Stomach (tissue), 4 donors: ENCODE data around the gene CBARP.
"Not testable (repeated sequence)": the region's sequence is repeated elsewhere in the genome, so short reads cannot be mapped to it uniquely, and the experiment has no call there.

Experiments used
- EP300 ChIP-seq: sonication (generic); formaldehyde crosslinking; IDR thresholded peaks from one replicate; pipeline ENCODE4 v1.6.1; 2017; ENCODE audit warnings: antibody characterized with exemption
- POLR2A ChIP-seq, 4 donors: fragments of 450-650 bp; IDR thresholded peaks; one replicate each; pipeline ENCODE4 v1.6.1; 2016; ENCODE audit warnings: antibody characterized with exemption in 4 of 4, control low read depth in 2 of 4, mild to moderate bottlenecking in 1 of 4, moderate library complexity in 1 of 4
- POLR2AphosphoS5 ChIP-seq, 3 donors: sonication (generic); formaldehyde crosslinking; IDR thresholded peaks; one replicate each; pipeline ENCODE4 v1.6.1; 2016; ENCODE audit warnings: antibody characterized with exemption in 3 of 3
- TF ChIP-seq, protein P1 (sequence below), 7 experiments: fragments of 450-650 bp in 4 of 7; fragments of 200-600 bp in 3 of 7; sonication (generic) in 3 of 7; IDR thresholded peaks; one replicate each; pipeline ENCODE4 v1.5.1; 2016 to 2019; ENCODE audit warnings: antibody characterized with exemption in 7 of 7, control low read depth in 2 of 7, mild to moderate bottlenecking in 1 of 7

DNA sequence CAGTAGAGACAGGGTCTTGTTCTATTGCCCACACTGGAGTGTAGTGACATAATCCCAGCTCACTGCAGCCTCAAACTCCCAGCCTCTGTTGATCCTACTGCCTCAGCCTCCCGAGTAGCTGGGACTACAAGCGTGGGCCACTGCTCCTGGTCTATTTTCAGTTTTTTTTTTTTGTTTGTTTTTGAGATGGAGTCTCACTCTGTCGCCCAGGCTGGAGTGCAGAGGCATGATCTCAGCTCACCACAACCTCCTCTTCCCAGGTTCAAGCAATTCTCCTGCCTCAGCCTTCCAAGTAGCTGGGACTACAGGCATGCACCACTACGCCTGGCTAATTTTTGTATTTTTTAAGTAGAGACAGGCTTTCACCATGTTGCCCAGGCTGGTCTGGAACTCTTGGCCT lies 37.2 kb downstream of the CBARP start:
- TF ChIP-seq POLR2AphosphoS5 (IDR thresholded peaks at IDR 0.05); EP300; POLR2A (IDR thresholded peaks at IDR 0.05): not testable (repeated sequence)
- TF ChIP-seq, protein P1, sequence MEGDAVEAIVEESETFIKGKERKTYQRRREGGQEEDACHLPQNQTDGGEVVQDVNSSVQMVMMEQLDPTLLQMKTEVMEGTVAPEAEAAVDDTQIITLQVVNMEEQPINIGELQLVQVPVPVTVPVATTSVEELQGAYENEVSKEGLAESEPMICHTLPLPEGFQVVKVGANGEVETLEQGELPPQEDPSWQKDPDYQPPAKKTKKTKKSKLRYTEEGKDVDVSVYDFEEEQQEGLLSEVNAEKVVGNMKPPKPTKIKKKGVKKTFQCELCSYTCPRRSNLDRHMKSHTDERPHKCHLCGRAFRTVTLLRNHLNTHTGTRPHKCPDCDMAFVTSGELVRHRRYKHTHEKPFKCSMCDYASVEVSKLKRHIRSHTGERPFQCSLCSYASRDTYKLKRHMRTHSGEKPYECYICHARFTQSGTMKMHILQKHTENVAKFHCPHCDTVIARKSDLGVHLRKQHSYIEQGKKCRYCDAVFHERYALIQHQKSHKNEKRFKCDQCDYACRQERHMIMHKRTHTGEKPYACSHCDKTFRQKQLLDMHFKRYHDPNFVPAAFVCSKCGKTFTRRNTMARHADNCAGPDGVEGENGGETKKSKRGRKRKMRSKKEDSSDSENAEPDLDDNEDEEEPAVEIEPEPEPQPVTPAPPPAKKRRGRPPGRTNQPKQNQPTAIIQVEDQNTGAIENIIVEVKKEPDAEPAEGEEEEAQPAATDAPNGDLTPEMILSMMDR (IDR thresholded peaks at IDR 0.05): not testable (repeated sequence)
